ENCODE measurements around the gene VWA8.
"Not testable (repeated sequence)": the region's sequence is repeated elsewhere in the genome, so short reads cannot be mapped to it uniquely, and the experiment has no call there.

VWA8 gene

GRCh38 chr13:41582027-41582463 lies 378.9 kb downstream of the VWA8 start:
- no peak for DNase-seq (ENCODE audit: low read depth)

- no peak for DNase-seq (ENCODE audit: low read depth)
These were observed 380.6 kb downstream of the VWA8 start for GRCh38 chr13:41580345-41580744.

GRCh38 chr13:41579881-41580280 lies 381.0 kb downstream of the VWA8 start:
- no peak for DNase-seq (ENCODE audit: low read depth)

GRCh38 chr13:41579168-41579567 lies 381.7 kb downstream of the VWA8 start:
- DNase-seq (ENCODE audit: low read depth), result no peak

GRCh38 chr13:41578371-41578770 lies 382.5 kb downstream of the VWA8 start:
- DNase-seq (ENCODE audit: low read depth), result no peak

- no peak for DNase-seq (ENCODE audit: low read depth)
These were observed 383.5 kb downstream of the VWA8 start for GRCh38 chr13:41577436-41577835.

GRCh38 chr13:41573640-41574039 lies 387.3 kb downstream of the VWA8 start:
- not testable (repeated sequence) for DNase-seq (ENCODE audit: low read depth)

GRCh38 chr13:41571817-41572340 lies 389.0 kb downstream of the VWA8 start:
- DNase-seq (ENCODE audit: low read depth), result not testable (repeated sequence)

GRCh38 chr13:41568972-41569351 lies 391.9 kb downstream of the VWA8 start:
- DNase-seq (ENCODE audit: low read depth), result no peak

- DNase-seq (ENCODE audit: low read depth), result no peak
These were observed 392.6 kb downstream of the VWA8 start for GRCh38 chr13:41568143-41568971.

GRCh38 chr13:41567363-41567762 lies 393.5 kb downstream of the VWA8 start:
- DNase-seq (ENCODE audit: low read depth), result no peak

GRCh38 chr13:41565846-41566245 lies 395.1 kb downstream of the VWA8 start:
- no peak for DNase-seq (ENCODE audit: low read depth)

- DNase-seq (ENCODE audit: low read depth), result peak; percentile 58
These were observed 395.7 kb downstream of the VWA8 start for GRCh38 chr13:41565216-41565615.

GRCh38 chr13:41563984-41564365 lies 396.9 kb downstream of the VWA8 start:
- no peak for DNase-seq (ENCODE audit: low read depth)

- no peak for DNase-seq (ENCODE audit: low read depth)
These were observed 397.4 kb downstream of the VWA8 start for GRCh38 chr13:41563341-41563983.

- DNase-seq (ENCODE audit: low read depth), result no peak
These were observed 398.2 kb downstream of the VWA8 start for GRCh38 chr13:41562541-41563178.

GRCh38 chr13:41562083-41562482 lies 398.8 kb downstream of the VWA8 start:
- DNase-seq (ENCODE audit: low read depth), result peak; percentile 42

GRCh38 chr13:41561170-41561569 lies 399.7 kb downstream of the VWA8 start:
- DNase-seq (ENCODE audit: low read depth), result no peak

- no peak for DNase-seq (ENCODE audit: low read depth)
These were observed 401.9 kb downstream of the VWA8 start for GRCh38 chr13:41558781-41559560.

- DNase-seq (ENCODE audit: low read depth), result no peak
These were observed 403.2 kb downstream of the VWA8 start for GRCh38 chr13:41557719-41558118.

- DNase-seq (ENCODE audit: low read depth), result no peak
These were observed 406.1 kb downstream of the VWA8 start for GRCh38 chr13:41554626-41555386.
